Placental pericyte (primary cell): ENCODE data around the gene STAC2. TPM values are rescaled to one million over a fixed set of nuclear protein-coding genes. Genes with fewer than 3 reads are reported as not detected.

Experiments
- total RNA-seq: library from RNA; depleted of rRNA; stranded (reverse); fragments of >200 nt; gene quantifications from 2 replicates; pipeline ENCODE4 v1.2.3, GENCODE V29; 2012

The STAC2 gene, protein sequence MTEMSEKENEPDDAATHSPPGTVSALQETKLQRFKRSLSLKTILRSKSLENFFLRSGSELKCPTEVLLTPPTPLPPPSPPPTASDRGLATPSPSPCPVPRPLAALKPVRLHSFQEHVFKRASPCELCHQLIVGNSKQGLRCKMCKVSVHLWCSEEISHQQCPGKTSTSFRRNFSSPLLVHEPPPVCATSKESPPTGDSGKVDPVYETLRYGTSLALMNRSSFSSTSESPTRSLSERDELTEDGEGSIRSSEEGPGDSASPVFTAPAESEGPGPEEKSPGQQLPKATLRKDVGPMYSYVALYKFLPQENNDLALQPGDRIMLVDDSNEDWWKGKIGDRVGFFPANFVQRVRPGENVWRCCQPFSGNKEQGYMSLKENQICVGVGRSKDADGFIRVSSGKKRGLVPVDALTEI
- total RNA-seq, result not detected in 2 replicates

DNA sequence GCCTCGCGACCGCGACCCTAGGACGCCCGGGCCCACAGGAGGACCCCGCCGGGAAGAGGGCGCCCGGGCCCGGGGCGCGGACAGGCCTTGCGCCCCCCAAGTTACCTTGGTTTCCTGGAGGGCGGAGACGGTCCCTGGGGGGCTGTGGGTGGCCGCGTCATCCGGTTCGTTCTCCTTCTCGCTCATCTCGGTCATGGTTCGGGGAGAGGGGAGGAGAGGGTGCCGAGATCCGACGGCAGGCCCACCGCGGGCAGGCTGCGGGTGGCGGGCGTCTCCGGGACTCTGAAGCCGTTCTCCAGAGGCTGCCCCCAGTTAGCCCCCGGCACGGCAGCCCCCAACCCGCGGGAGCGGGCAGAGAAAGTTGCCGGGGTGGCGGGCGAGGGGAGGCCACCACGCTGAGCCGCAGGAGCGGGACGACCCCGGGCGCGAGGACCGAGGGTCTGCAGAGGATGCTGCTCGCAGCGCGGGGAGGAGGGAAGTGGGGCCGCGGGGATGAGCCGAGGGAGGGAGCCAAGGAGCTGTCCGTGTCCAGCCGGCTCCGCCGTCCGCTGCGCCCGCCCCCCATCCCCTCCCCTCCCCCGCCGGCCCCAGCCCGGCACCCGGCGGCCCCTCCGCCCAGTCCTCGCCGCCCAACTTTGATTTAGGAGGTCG lies at the start of gene STAC2:
STAC2 (minus strand) TSS at position 638 of the 651 bp plus-strand sequence; CDS start at position 195, 443 bp downstream.

DNA sequence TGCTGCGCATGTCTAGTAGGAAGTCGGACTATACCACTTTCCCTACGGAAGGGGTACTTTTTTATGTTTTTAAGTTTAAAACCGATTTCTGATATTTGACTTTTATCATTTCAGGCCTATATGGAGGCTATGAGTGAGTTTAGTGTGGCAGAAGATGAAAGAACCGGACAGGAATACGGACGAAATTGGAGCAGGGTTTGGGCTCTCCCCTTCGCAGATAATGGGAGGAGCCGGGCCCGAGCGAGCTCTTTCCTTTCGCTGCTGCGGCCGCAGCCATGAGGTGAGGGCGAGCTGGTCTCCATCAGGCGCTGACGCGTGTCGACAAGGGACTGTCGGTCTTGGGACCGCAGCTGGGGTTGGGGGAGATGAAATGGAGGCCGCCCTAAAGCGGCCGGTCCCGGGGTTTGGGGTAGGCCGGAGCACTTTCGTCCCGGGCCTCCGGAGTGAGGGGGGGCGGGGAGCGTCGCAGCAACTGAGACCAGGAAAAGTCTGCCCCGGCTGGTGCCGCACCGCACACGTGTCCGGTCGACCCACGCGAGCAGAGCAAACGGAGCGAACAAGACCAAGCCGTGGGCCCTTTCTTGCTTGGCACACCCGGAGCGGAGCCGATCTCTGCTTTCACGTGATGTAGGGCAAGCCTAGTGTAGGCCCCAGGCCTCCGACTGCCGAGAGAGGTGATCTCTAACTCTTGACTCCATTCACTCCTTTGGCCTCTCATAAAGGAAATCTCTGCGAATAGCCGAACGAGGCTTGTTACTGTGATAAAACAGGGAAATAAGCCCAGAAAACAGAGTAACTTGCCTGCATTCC lies 25.5 kb downstream of the STAC2 start, which contains the start of gene RPL19:
RPL19 (plus strand) TSS at position 214 of the 810 bp plus-strand sequence; CDS start at position 276, 62 bp downstream.

DNA sequence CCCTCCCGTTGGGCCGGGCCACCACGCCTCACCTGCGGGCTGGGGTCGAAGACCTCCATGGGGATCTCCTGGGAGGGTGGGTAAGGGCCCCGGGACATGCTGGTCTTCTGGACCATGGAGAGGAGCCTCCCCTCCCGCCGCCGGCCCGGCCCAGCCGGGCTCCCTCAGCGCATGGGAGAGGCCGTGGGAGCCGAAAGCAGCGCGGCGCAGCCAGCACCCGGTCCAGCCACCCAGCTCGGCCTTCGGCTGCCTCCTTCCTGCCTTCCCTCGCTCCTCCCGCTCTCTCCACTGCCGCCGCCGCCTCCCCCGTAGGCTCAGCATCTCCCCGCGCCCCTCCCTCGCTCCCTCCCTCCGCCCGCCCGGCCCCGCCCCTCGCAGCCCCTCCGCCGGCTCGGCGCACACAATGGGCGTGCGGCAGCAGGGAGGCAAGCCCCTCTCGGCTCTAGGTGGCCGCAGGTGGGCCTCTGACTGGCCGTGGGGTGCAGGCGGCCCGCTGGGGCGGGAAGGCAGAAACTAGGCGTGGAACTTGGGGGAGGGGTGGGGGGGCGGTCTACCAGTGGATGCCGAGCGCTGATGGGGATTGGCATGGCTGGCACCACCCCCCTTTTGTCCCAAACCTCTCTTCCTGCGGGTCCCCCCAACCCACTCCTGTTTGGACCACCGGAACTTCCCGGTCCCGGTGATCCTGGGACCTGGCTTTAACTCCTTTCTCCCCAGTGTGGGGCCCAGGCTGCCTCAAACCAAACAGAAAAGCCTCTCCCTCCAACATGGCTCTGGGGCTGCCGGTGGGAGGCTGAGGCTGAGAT lies 28.2 kb downstream of the STAC2 start, which contains the start of gene CACNB1:
CACNB1 (minus strand) TSS at position 290 of the 806 bp plus-strand sequence; CDS start at position 116, 174 bp downstream.

DNA sequence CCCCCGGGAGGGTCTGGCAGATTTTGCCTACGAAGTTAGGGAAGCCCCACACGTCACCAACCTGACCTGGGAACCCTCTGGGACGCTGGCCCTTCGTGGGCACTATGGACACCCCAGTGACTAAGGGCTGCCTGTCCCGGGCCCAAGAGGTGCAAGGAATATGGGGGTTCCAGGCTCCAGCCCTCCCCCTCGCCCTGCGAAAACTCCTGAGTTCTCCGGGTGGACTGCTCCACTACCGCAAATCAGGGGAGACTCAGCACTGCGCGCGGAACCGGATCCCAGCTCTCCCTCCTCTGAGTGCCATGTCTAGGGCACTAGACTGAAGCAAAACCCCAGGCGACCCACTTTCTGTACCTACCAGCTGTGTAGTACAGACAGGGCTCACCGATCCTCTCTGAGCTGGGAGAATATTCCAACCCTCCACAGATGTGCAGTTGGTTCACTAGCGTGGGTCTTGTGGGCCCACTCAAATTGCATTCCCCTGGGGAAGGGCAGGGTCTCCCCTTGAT lies 59.9 kb downstream of the STAC2 start, which contains the start of gene ARL5C:
ARL5C (minus strand) TSS at position 321 of the 509 bp plus-strand sequence. CDS start 401 bp downstream, outside the sequence.

Other genes with a start within 250 kb of the STAC2 start
- 0.22 TPM in 1 of 2 replicates, not detected in the other for gene PLXDC1, start 74.3 kb downstream of the STAC2 start, total RNA-seq
- gene ARL5C, start 59.8 kb downstream of the STAC2 start, total RNA-seq, result not detected in 2 replicates
- gene CACNB1, start 28.3 kb downstream of the STAC2 start, total RNA-seq, result 3.3 and 6.2 TPM in 2 replicates
- gene RPL19, start 25.7 kb downstream of the STAC2 start, total RNA-seq, result 1,114 and 2,604 TPM in 2 replicates
- gene FBXL20, start 175.7 kb upstream of the STAC2 start, total RNA-seq, result 11.3 and 11.4 TPM in 2 replicates
- 17.3 and 33.5 TPM in 2 replicates for gene MED1, start 225.3 kb upstream of the STAC2 start, total RNA-seq
- 41.4 and 50.8 TPM in 2 replicates for gene CDK12, start 235.5 kb upstream of the STAC2 start, total RNA-seq